ENCODE data around the gene SLC7A1. TPM values are rescaled to one million over a fixed set of nuclear protein-coding genes. Genes with fewer than 3 reads are reported as not detected.

Gene SLC7A1
- total RNA-seq, 1 donor from 2014 or later, result 14.9 TPM

DNA sequence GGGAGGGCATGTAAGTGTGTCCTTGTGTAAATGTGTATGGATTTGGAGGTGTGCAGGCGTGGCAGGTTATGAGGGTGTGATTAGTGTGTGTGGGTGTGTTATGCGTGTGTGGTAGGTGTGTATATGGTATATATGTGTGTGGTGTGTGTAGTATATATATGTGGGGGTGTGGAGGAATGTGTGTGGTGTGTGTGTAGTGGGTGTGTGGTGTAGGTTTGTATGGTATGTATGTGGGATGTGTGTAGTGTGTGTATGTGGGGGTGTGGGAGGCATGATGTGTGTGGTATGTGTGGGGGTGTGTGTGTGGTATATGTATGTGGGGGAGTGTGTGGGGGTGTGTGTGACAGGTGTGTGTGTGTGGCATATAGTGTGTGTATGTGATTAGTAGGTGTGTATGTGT, 104.2 kb downstream of the SLC7A1 start:
- no peak for DNase-seq (ENCODE audit: low read depth in 2 of 2)

DNA sequence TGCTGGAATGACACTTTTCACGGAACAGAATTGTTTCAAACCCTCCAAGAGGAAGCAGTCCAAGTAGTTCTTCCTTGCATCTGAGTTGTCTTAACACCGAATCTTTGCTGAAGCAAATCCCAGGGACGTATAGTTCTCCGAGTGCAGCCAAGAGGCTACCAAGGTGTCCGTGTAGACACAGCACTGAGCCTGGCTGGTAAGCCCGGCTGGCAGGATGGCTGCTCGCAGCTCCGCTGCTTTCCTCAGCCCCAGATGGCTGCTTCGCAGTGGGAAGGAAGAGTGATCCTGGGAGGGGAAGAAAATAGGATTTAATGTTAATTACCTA, 105.0 kb downstream of the SLC7A1 start:
- no peak for DNase-seq (ENCODE audit: low read depth in 2 of 2)

- DNase-seq (ENCODE audit: low read depth in 2 of 2), result no peak
Measured at GRCh38 chr13:29489650-29490560, 105.6 kb downstream of the SLC7A1 start.

DNA sequence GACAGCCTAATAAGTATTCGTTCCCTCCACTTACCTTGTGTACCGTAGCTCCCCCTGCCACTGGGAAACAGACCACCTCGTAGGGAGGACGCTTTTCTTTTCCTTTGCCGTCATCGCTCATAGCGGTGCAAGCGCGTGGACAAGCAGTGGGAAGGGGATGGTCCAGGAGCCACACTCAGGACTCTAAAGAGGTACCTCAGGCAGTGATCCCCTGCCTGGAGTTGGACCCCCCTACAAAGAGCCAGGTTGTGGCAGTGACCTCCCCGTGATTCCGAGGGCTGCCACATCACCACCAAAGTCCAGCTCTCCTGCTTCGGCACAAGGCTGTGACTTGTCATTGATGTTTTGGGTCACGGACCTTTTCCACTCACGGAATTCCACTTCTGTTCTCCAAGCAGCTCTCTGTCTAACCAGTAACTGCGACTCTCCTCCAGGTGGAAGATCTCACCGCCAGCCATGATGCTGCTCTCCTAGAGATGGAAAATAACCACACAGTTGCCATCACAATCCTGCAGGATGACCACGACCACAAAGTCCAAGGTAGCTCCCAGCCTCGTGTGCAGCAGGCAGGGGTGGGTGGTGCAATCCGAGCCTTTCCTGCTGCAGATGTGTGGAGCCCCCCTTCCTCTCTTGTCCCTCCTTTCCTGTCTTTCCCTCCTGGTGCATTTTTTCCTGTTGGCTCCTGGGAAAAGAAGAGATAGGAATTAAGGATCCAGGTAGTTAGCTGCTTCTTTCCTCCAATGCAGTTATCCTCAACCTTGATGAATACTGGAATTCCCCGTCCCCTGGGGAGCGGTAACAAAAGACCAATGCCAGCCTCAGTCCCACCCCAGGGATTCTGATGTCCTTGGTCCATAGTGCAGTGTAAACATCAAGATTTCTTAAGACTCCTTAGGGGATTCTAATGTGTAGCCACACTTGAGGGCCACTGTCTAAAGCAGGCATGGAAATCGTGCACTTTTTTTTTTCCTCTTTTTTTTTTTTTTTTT, 107.7 kb downstream of the SLC7A1 start:
- DNase-seq (ENCODE audit: low read depth in 2 of 2), result no peak

GRCh38 chr13:29486551-29486950, 108.9 kb downstream of the SLC7A1 start:
- no peak for DNase-seq (ENCODE audit: low read depth in 2 of 2)

- no peak for DNase-seq (ENCODE audit: low read depth in 2 of 2)
Measured at GRCh38 chr13:29484796-29485195, 110.7 kb downstream of the SLC7A1 start.

GRCh38 chr13:29484236-29484635, 111.3 kb downstream of the SLC7A1 start:
- no peak for DNase-seq (ENCODE audit: low read depth in 2 of 2)

DNA sequence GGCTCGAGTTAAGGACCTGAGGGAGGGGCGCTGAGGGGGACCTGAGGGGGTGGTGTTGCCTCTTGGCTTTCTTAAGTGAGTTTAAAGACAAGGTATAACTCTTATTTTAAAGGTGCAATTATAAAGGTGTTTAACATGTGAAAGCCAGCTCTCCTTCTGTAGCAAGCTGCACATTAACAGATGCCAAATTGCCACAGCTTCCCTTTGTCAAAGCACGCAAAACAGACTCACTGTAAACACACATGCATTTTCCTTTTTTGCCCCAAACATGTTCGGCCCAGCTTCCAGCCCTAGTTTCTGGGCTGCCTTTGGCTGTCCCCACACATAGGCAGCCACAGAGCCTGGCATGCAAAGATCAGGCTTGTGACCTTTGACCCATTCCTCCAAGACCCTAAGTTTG, 111.9 kb downstream of the SLC7A1 start:
- no peak for DNase-seq (ENCODE audit: low read depth in 2 of 2)

GRCh38 chr13:29483211-29483610, 112.3 kb downstream of the SLC7A1 start:
- DNase-seq (ENCODE audit: low read depth in 2 of 2), result no peak

- DNase-seq (ENCODE audit: low read depth in 2 of 2), result no peak
Measured at GRCh38 chr13:29482504-29482903, 113.0 kb downstream of the SLC7A1 start.

GRCh38 chr13:29481603-29482002, 113.9 kb downstream of the SLC7A1 start:
- DNase-seq (ENCODE audit: low read depth in 2 of 2), result no peak

DNA sequence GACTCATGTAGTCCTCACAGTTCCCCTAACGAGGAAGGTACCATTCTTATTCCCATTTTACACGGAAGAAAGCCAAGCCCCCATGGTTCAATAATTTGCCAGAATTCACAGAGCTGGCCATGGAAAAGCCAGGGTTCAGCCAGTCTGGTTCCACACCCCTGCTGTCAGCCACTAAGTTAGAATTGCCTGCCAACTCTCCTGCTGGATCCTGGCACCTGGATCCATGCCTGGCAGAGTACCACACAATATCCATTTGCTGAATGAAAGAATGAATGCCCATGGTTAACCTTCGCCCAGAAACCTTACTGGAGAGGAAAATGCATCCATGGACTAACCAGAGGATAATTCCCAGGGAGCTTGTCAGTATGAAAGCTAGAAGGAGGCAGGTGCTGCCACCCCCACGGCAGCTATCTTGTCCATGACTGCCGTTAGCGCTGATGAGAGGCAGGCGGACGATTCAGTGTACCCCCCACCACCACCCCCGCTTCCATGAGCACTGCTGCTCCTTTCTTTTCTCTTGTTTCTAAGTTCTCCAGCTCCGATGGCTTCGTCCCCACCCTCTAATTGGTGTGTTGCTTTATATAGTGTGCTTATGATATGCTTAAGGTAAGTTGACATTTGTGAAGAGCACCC, 114.5 kb downstream of the SLC7A1 start:
- no peak for DNase-seq (ENCODE audit: low read depth in 2 of 2)

- DNase-seq (ENCODE audit: low read depth in 2 of 2), result no peak
Measured at GRCh38 chr13:29479716-29480492, 115.6 kb downstream of the SLC7A1 start.

DNA sequence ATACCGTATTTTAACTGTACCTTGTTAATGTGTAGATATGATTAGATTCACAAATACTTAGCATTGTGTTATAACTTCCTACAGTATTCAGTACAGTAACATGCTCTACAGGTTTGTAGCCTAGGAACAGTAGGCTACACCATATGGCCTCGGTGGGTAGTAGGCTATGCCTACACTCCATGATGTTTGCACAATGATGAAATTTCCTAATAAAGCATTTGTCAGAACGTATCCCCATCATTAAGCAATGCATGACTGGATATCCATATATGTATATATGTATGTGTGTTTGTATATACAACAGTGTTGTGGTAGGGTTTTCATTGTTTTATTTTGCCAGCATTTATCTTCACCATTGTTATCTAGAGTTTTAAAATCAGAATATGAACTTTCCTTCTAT, 119.4 kb downstream of the SLC7A1 start:
- DNase-seq (ENCODE audit: low read depth in 2 of 2), result no peak

- no peak for DNase-seq (ENCODE audit: low read depth in 2 of 2)
Measured at GRCh38 chr13:29474991-29475390, 120.5 kb downstream of the SLC7A1 start.

GRCh38 chr13:29473166-29473565, 122.3 kb downstream of the SLC7A1 start:
- DNase-seq (ENCODE audit: low read depth in 2 of 2), result no peak

DNA sequence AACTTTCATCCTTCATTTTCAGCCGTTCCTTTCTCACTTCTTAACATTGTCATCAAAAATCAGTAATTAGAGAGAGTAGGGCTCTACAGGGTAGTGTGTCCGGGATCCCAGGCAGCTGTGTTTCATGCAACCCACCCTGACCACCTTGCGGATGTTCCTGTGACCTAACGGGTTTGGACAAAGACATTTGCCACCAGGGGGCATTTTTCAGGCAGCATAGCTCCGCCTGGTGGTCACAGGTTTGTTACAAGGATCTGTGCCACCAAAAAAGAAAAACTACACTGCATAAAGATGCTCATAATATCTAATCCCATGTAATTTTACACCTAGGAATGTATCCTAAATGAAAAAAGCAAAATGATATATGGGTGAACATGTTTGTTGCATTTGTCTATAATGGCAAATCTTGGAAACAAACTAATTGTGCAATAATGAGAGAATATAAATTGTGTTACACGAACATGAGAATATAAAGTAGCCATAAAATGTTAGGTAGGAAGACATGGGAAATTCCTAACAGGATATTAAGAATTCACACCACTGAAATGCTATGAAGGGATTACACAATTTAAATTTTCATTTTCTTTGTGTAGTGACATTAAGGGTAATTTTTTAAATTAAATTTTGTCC, 123.0 kb downstream of the SLC7A1 start:
- DNase-seq (ENCODE audit: low read depth in 2 of 2), result peak; percentile 56 to 77

DNA sequence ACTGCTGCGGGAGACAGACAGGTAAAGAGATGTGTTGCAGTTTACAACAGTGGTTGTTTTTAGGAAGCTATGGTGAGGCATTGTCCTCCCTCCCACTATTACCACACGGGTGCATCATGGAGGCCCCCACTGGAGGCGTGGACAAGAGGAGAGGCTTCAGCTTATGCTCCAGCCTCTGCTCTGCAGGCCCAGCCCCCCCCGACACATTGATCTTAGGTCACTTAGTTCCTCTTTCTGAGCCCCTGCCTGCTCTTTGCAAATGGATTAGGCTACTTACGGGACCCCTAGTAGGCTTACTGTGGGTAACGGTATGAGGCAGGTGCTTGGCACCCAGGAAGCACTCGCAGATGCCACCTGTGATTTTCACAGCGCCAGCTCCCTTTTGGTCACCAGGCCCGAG, 123.9 kb downstream of the SLC7A1 start:
- DNase-seq (ENCODE audit: low read depth in 2 of 2), result no peak

- peak in 1 of 2 donors; percentile 24 for DNase-seq (ENCODE audit: low read depth in 2 of 2)
Measured at GRCh38 chr13:29465741-29466293, 129.7 kb downstream of the SLC7A1 start.

DNA sequence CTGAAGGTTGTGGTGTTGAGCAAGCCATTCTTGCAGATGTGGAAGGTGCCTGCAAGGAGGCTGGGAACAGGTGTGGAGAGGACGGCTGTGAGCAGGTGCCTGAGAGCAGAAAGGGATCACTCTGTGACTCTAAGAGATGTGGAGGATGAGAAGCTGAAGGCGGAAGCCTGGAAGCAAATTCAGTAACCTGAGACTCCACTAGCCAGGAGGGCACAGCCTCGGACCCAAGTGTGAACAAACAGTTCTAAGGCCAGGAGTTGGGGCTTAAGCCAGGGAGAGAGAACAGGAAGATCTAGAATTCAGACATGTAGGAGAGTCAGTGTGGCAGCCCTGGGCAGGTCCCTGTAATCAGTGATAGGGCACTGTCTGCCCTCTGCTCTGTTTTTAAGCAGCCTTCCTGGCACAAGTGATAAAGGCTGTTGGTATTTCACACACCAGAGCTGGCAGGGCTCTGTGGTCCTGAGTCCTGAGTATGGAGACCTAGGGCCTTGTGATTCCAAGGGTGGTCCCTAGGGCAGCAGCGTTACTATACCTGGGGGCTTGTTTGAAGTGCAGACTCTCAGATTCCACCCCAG, 131.3 kb downstream of the SLC7A1 start:
- no peak for DNase-seq (ENCODE audit: low read depth in 2 of 2)
